B cell (primary cell): ENCODE results near the gene DNAJC6. TPM values are rescaled to one million over a fixed set of nuclear protein-coding genes. Genes with fewer than 3 reads are reported as not detected.

Source experiments
- ATAC-seq: fragments of 200-7000 bp; cut with Tn5 transposase; one replicate; pipeline ENCODE4 v1.10.0; 2021; ENCODE audit warnings: low read depth, mild to moderate bottlenecking, moderate number of reproducible peaks, moderate library complexity
- CTCF ChIA-PET: fragments of 350-600 bp; sonication (Branson Sonifier 250); formaldehyde crosslinking; loops from one replicate; lab custom pipeline; 2021; ENCODE audit warnings: antibody characterized with exemption, inconsistent platforms; lab: Charles Lee
- POLR2A ChIA-PET: fragments of 350-600 bp; sonication (Branson Sonifier 250); formaldehyde crosslinking; loops from one replicate; lab custom pipeline; 2021; ENCODE audit warnings: antibody characterized with exemption; lab: Charles Lee
- DNase-seq: peaks from one replicate; pipeline ENCODE4 v3.0.0; 2013
- H2AFZ ChIP-seq: 2 replicates; pipeline ENCODE4 v1.6.1; 2012; ENCODE audit warnings: mild to moderate bottlenecking, low read depth, low read length; ENCODE audit not compliant: insufficient read depth, poor library complexity, severe bottlenecking
- H3K27ac ChIP-seq, 2 donors: 1 replicate in 1 of 2; 2 replicates in 1 of 2; pipeline ENCODE4 v1.5.1; 2012 to 2013; ENCODE audit warnings: low read length in 2 of 2, mild to moderate bottlenecking in 2 of 2, moderate library complexity in 1 of 2
- H3K27me3 ChIP-seq, 4 experiments: fragments of 200-600 bp in 1 of 4; sonication (generic) in 1 of 4; replicated peaks in 1 of 4; 1 replicate in 2 of 4; 2 replicates in 2 of 4; pipeline versions ENCODE4 v1.6.1 to v1.7.0; 2013 to 2016; ENCODE audit warnings: low read length in 3 of 4, mild to moderate bottlenecking in 2 of 4, mixed read lengths in 1 of 4, moderate library complexity in 1 of 4; ENCODE audit not compliant: insufficient read depth in 4 of 4, control insufficient read depth in 3 of 4; ENCODE audit errors: control extremely low read depth in 1 of 4
- H3K36me3 ChIP-seq, 2 experiments: replicated peaks in 1 of 2; 1 replicate in 1 of 2; 2 replicates in 1 of 2; pipeline versions ENCODE4 v1.6.1 to v1.7.1; 2013; ENCODE audit warnings: low read length in 1 of 2; ENCODE audit not compliant: insufficient read depth in 2 of 2, control insufficient read depth in 1 of 2; ENCODE audit errors: control extremely low read depth in 1 of 2, extremely low read depth in 1 of 2
- H3K4me1 ChIP-seq, 2 donors: fragments of 200-600 bp in 1 of 2; sonication (generic) in 1 of 2; 1 replicate in 1 of 2; 2 replicates in 1 of 2; pipeline versions ENCODE4 v1.5.1 to v1.6.1; 2013 to 2017; ENCODE audit warnings: low read length in 2 of 2; ENCODE audit not compliant: control insufficient read depth in 2 of 2, insufficient read depth in 2 of 2
- H3K4me2 ChIP-seq: replicated peaks from 2 replicates; pipeline ENCODE3; 2012; ENCODE audit warnings: mild to moderate bottlenecking, low read depth, low read length; ENCODE audit not compliant: poor library complexity, severe bottlenecking
- H3K4me3 ChIP-seq, 5 experiments: fragments of 200-600 bp in 1 of 5; sonication (generic) in 1 of 5; 1 replicate in 3 of 5; 2 replicates in 2 of 5; pipeline versions ENCODE4 v1.5.1 to v1.7.0; 2011 to 2016; ENCODE audit warnings: low read length in 4 of 5, mild to moderate bottlenecking in 4 of 5, low read depth in 2 of 5, control low read depth in 1 of 5, moderate library complexity in 1 of 5; ENCODE audit not compliant: insufficient read depth in 1 of 5; ENCODE audit errors: control extremely low read depth in 1 of 5, extremely low read depth in 1 of 5
- H3K79me2 ChIP-seq: fragments of 200-600 bp; sonication (generic); one replicate; pipeline ENCODE4 v1.6.0; 2016; ENCODE audit warnings: low read length; ENCODE audit not compliant: control insufficient read depth, insufficient read depth
- H3K9ac ChIP-seq: fragments of 200-600 bp; sonication (generic); 2 replicates; pipeline ENCODE4 v1.6.1; 2017; ENCODE audit warnings: mild to moderate bottlenecking, low read length, moderate library complexity
- H3K9me3 ChIP-seq, 3 donors: one replicate each; pipeline versions ENCODE4 v1.6.1 to v1.7.1; 2013; ENCODE audit warnings: low read length in 2 of 3; ENCODE audit not compliant: control insufficient read depth in 2 of 3, insufficient read depth in 1 of 3; ENCODE audit errors: control extremely low read depth in 1 of 3
- H4K20me1 ChIP-seq: 2 replicates; pipeline ENCODE4 v1.6.0; 2012; ENCODE audit warnings: mild to moderate bottlenecking, low read length; ENCODE audit not compliant: insufficient read depth, control insufficient read depth, poor library complexity, severe bottlenecking
- H3K27ac Mint-ChIP-seq: one replicate; pipeline ENCODE4 v1.8.0; 2021; ENCODE audit warnings: mixed read lengths
- H3K27me3 Mint-ChIP-seq: one replicate; pipeline ENCODE4 v1.8.0; 2021; ENCODE audit warnings: mixed read lengths
- H3K4me1 Mint-ChIP-seq: one replicate; pipeline ENCODE4 v1.8.0; 2021; ENCODE audit warnings: mixed read lengths
- H3K4me3 Mint-ChIP-seq: one replicate; pipeline ENCODE4 v1.8.0; 2021; ENCODE audit warnings: mixed read lengths
- H3K9me3 Mint-ChIP-seq: one replicate; pipeline ENCODE4 v1.8.0; 2022; ENCODE audit warnings: mixed read lengths; ENCODE audit not compliant: insufficient read depth
- CTCF ChIP-seq: fragments of 200-600 bp; IDR thresholded peaks from one replicate; pipeline ENCODE4 v1.8.0; 2022; ENCODE audit warnings: antibody characterized with exemption, mild to moderate bottlenecking
- EZH2 ChIP-seq: IDR thresholded peaks from 2 replicates; pipeline ENCODE4 v1.6.1; 2012; ENCODE audit warnings: borderline replicate concordance, low read depth, mild to moderate bottlenecking, moderate library complexity, low read length; ENCODE audit not compliant: insufficient read depth, poor library complexity, severe bottlenecking
- WGBS: methylation state at CpG from one replicate; pipeline ENCODE4 v1.1.5; 2013; ENCODE audit warnings: missing lambda C conversion rate; ENCODE audit not compliant: insufficient coverage; 5-methylcytosine and 5-hydroxymethylcytosine counted together
- intact Hi-C: fragments of 100-400 bp; cut with micrococcal nuclease; formaldehyde crosslinking; loops from one replicate; pipeline ENCODE4 v1.10.0; 2022
- polyA plus RNA-seq: library from polyadenylated mRNA; depleted of rRNA; stranded (reverse); fragments of >200 nt; gene quantifications from 2 replicates; pipeline ENCODE4 v1.2.3, GENCODE V29; 2012
- total RNA-seq, 2 donors: library from RNA; stranded (reverse); fragments of 120-200 nt in 1 of 2; gene quantifications; 1 replicate in 1 of 2; 2 replicates in 1 of 2; pipeline versions ENCODE4 v1.2.3 to v1.2.4, GENCODE V29; 2013 to 2022

Gene DNAJC6
- total and polyA plus RNA-seq, 2 donors (not counting 1 experiment from before 2014, with no cell fraction given): 0.12 to 0.69 TPM

DNA sequence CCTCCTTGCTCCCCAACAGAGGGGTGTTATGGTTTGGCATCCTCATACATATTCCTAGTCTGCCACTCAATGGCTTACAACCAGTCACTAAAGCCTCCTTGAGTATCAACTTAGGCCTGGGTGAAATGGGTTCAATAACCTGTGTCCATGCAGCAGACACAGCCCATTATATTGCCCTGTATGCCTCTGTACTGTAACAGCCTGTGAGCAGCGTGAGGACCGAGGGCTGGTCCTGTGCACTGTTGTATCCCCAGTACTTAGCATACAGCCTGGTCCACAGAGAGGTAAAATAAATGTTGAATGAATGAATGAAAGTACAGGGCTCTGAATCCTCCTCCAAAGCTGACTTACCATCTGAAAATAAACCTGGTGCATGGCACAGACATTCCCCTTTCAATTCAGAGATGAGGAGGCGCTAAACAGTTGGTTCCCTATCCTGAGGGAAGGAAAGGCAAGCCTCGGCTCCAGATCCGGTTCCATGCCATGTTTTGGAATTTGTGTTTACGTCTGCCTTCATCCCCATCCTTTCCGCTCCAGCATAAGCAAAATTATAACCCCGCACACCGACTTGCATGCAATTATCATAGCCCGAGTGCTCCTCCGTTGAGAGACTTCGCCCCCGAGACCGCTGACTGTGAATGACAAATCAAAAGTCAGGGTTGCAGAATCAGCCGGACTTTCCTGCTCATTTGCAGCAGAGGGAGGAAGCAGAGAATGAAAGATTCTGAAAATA is 45.0 kb upstream of the DNAJC6 start:
- 31% methylated on average over 12 of the region's 15 CpGs for WGBS
- Histone ChIP-seq H3K36me3 (no peaks in the 10 kb centered on the region), H3K4me2 (peak overlapping the region; percentile 31), H3K9me3 (peaks cover 0 to 3% (median 0%) of the 10 kb centered on the region in 3 donors), H3K4me1 (peaks cover 16 to 19% of the 10 kb centered on the region in 2 donors), H3K79me2 (no peaks in the 10 kb centered on the region), H2AFZ (no peak overlapping the region), H3K27ac (no peak overlapping the region), H4K20me1 (no peaks in the 10 kb centered on the region), H3K9ac (no peak overlapping the region), H3K27me3 (peaks cover 0 to 37% (median 26%) of the 10 kb centered on the region in 4 experiments), H3K4me3 (peak overlapping the region in 1 of 5 experiments; percentile 12)
- ChIA-PET POLR2A (no interaction called here), CTCF (no interaction called here)
- no peaks in the 10 kb centered on the region for H3K9me3 Mint-ChIP-seq
- H3K27me3 Mint-ChIP-seq: peaks cover 42% of the 10 kb centered on the region
- intact Hi-C loops: no loop called here
- H3K4me1 Mint-ChIP-seq: peaks cover 21% of the 10 kb centered on the region
- no peak overlapping the region for H3K27ac Mint-ChIP-seq
- DNase-seq (no peak), ATAC-seq (no peak)
- TF ChIP-seq CTCF (no peak), EZH2 (no peak)
- H3K4me3 Mint-ChIP-seq: peak overlapping the region; percentile 35

GRCh38 chr1:65265296-65265650 is 44.1 kb upstream of the DNAJC6 start:
- no CpG with 5 or more reads among the region's 7 CpGs for WGBS
- ChIA-PET POLR2A (no interaction called here), CTCF (no interaction called here)
- Histone ChIP-seq H4K20me1 (no peaks in the 10 kb centered on the region), H3K27ac (no peak overlapping the region), H3K9ac (peak overlapping the region; percentile 58), H3K4me2 (peak overlapping the region; percentile 79), H2AFZ (peak overlapping the region; percentile 69), H3K36me3 (no peaks in the 10 kb centered on the region), H3K4me3 (peak overlapping the region in 4 of 5 experiments; percentile 29 to 55 (median 52)), H3K9me3 (peaks cover 0 to 3% (median 0%) of the 10 kb centered on the region in 3 donors), H3K79me2 (no peaks in the 10 kb centered on the region), H3K27me3 (peaks cover 0 to 37% (median 27%) of the 10 kb centered on the region in 4 experiments), H3K4me1 (peaks cover 16 to 19% of the 10 kb centered on the region in 2 donors)
- Mint-ChIP-seq H3K4me3 (peak overlapping the region; percentile 49), H3K4me1 (peaks cover 21% of the 10 kb centered on the region), H3K9me3 (no peaks in the 10 kb centered on the region), H3K27me3 (peaks cover 46% of the 10 kb centered on the region), H3K27ac (no peak overlapping the region)
- ATAC-seq: no peak
- intact Hi-C loops: no loop called here
- TF ChIP-seq EZH2 (no peak), CTCF (no peak)
- no peak for DNase-seq
